ACC112 (cell line): ENCODE measurements around the gene PRLHR.

Experiments used
- H2AFZ ChIP-seq: fragments of 200-600 bp; sonication (generic); one replicate; pipeline ENCODE4 v1.6.0; 2017; ENCODE audit warnings: antibody characterized with exemption, low read length; ENCODE audit not compliant: unreplicated experiment
- H3K27ac ChIP-seq: fragments of 200-600 bp; sonication (generic); 2 replicates; pipeline ENCODE4 v1.5.1; 2014; ENCODE audit warnings: low read depth, mild to moderate bottlenecking, antibody characterized with exemption, low read length, moderate library complexity
- H3K27me3 ChIP-seq: fragments of 200-600 bp; sonication (generic); 2 replicates; pipeline ENCODE4 v1.6.1; 2014; ENCODE audit warnings: mild to moderate bottlenecking, antibody characterized with exemption, low read length, moderate library complexity, mixed read lengths; ENCODE audit not compliant: insufficient read depth
- H3K36me3 ChIP-seq: fragments of 200-600 bp; sonication (generic); 2 replicates; pipeline ENCODE4 v1.6.1; 2016; ENCODE audit warnings: mild to moderate bottlenecking, antibody characterized with exemption, low read length, moderate library complexity, mixed read lengths; ENCODE audit not compliant: insufficient read depth
- H3K4me1 ChIP-seq: fragments of 200-600 bp; sonication (generic); one replicate; pipeline ENCODE4 v1.6.1; 2016; ENCODE audit warnings: low read length, mixed read lengths; ENCODE audit not compliant: insufficient read depth, unreplicated experiment, control insufficient read depth
- H3K4me3 ChIP-seq: fragments of 200-600 bp; sonication (generic); 2 replicates; pipeline ENCODE4 v1.5.1; 2014; ENCODE audit warnings: mild to moderate bottlenecking, low read depth, low read length
- H3K79me2 ChIP-seq: fragments of 200-600 bp; sonication (generic); one replicate; pipeline ENCODE4 v1.6.0; 2016; ENCODE audit warnings: low read length; ENCODE audit not compliant: control insufficient read depth, unreplicated experiment, insufficient read depth

The PRLHR gene

GRCh38 chr10:118564114-118564513, 31.3 kb downstream of the PRLHR start:
- H3K4me1 ChIP-seq, result no peaks in the 10 kb centered on the region
- no peaks in the 10 kb centered on the region for H3K79me2 ChIP-seq
- H3K36me3 ChIP-seq, result no peaks in the 10 kb centered on the region
- H2AFZ ChIP-seq, result no peak overlapping the region
- H3K4me3 ChIP-seq, result no peak overlapping the region
- no peak overlapping the region for H3K27ac ChIP-seq
- peaks cover 25% of the 10 kb centered on the region for H3K27me3 ChIP-seq

DNA sequence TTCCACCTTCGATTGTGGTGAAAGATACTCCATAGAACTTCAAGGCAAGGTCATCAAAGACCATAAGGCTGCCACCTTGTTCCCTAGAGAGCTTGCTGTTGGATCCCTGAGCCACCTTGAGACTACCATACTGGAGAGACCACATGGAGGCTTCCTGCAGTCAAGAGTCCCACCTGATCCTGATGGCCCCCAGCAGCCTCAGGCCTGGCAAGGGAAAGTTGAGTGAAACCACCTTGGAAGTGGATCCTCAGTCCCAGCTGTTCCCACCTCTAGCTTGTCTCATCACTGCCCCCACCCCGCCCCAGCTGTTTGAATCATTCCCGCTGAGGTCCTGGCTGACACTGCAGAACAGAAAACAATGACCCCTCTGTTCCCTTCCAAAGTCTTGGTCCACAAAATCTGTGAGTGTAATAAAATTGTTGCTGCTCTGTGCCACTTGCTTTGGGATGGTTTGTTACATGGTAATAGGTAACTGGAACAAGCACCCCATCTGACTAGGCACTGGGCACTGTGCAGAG, 32.0 kb downstream of the PRLHR start:
- H3K4me1 ChIP-seq, result no peaks in the 10 kb centered on the region
- H3K27ac ChIP-seq, result no peak overlapping the region
- H2AFZ ChIP-seq, result no peak overlapping the region
- no peaks in the 10 kb centered on the region for H3K79me2 ChIP-seq
- peaks cover 31% of the 10 kb centered on the region for H3K27me3 ChIP-seq
- no peaks in the 10 kb centered on the region for H3K36me3 ChIP-seq
- no peak overlapping the region for H3K4me3 ChIP-seq

DNA sequence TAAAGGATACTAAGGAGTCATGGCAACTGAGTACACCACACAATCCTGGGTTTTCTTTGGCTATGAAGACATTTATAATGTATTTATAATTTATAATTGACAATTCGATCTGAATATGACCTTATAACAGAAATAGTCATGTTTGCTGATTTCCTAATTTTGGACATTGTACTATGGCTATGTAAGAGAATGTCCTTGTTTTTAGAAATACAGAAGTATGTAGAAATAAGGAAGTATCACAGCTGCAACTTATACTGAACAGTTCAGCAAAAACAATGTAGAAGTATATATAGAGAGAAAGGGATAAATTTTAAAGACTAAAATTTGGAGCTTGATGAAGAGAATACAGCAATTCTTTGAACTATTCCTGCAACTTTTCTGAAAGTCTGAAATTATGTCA, 32.6 kb downstream of the PRLHR start:
- H2AFZ ChIP-seq, result no peak overlapping the region
- H3K4me3 ChIP-seq, result no peak overlapping the region
- H3K27me3 ChIP-seq, result peaks cover 34% of the 10 kb centered on the region
- no peak overlapping the region for H3K27ac ChIP-seq
- no peaks in the 10 kb centered on the region for H3K79me2 ChIP-seq
- no peaks in the 10 kb centered on the region for H3K36me3 ChIP-seq
- no peaks in the 10 kb centered on the region for H3K4me1 ChIP-seq

DNA sequence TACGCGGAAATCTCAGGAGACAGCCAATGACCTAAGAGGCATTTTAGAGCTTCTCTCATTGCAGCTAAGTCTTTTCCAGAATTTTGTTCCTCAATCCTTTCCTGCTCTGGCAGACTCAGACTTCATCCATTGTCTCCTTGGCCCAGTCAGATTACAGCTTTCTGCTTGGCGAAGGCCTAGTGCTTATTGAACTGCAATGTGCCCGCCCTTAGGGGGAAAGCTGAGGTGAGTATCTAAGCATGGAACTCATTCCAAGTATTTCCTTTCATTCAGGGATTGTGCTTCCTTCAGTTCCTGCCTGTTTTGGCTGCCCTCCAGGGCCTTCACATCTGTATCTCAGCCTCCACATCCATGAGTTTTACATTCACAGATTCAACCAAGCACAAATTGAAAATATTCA, 37.5 kb downstream of the PRLHR start:
- no peaks in the 10 kb centered on the region for H3K4me1 ChIP-seq
- H3K27ac ChIP-seq, result no peak overlapping the region
- H3K36me3 ChIP-seq, result no peaks in the 10 kb centered on the region
- no peak overlapping the region for H3K4me3 ChIP-seq
- no peak overlapping the region for H2AFZ ChIP-seq
- H3K27me3 ChIP-seq, result peaks cover 71% of the 10 kb centered on the region
- no peaks in the 10 kb centered on the region for H3K79me2 ChIP-seq

DNA sequence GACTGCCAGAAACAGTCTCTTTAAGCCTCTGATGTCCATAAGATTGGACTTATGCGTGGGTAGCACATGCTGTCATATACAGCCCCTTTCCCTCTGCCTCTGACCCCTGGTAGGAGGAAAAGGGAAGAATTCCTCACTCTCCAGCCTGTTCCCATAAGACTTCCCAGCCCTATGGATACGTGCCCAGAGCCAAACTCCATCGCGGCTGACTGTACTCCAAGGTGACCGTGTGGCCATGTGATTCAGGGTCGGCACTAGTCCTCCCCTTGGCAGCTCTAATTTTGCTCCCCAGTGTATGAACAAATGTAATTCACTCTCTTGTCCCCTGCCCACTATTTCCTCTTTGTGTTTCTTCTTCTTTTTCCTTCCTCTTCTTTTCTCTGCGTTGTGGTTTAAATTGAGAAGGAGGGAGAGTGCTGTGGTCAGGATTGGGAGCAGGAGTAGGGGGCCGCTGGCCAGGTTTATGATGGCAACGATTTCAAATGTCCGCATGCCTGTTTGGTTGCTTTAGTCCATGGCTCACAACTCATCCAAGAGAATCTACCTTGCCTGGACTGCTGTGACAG, 43.8 kb downstream of the PRLHR start:
- Histone ChIP-seq H3K4me1 (no peaks in the 10 kb centered on the region), H3K4me3 (no peak overlapping the region), H3K36me3 (no peaks in the 10 kb centered on the region), H3K27me3 (peaks cover 80% of the 10 kb centered on the region), H2AFZ (no peak overlapping the region), H3K79me2 (no peaks in the 10 kb centered on the region), H3K27ac (no peak overlapping the region)

DNA sequence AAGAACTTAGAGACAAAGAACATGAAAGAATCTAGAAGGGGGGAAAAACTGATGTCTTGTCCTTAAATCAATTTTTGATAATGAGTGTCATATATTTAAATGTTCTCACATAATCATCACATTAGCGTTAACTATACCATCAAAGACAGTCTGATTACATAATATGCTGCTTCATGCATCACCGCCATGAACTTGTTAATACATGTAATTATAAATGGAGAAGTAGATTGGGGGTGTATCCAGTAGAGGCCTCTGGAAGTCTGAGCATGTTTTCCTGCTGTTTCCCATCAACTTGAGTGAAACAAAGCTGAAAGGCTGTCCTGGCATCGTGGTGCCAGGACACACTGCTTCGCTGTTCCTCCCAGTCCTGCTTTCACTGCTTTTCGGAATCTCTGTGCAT, 48.2 kb downstream of the PRLHR start:
- no peaks in the 10 kb centered on the region for H3K79me2 ChIP-seq
- H3K4me3 ChIP-seq, result no peak overlapping the region
- no peak overlapping the region for H2AFZ ChIP-seq
- no peak overlapping the region for H3K27ac ChIP-seq
- no peaks in the 10 kb centered on the region for H3K36me3 ChIP-seq
- H3K27me3 ChIP-seq, result peaks cover 69% of the 10 kb centered on the region
- H3K4me1 ChIP-seq, result no peaks in the 10 kb centered on the region

GRCh38 chr10:118546479-118546878, 49.0 kb downstream of the PRLHR start:
- H3K79me2 ChIP-seq, result no peaks in the 10 kb centered on the region
- no peak overlapping the region for H3K27ac ChIP-seq
- H3K36me3 ChIP-seq, result no peaks in the 10 kb centered on the region
- H3K4me1 ChIP-seq, result no peaks in the 10 kb centered on the region
- H3K4me3 ChIP-seq, result no peak overlapping the region
- H3K27me3 ChIP-seq, result peaks cover 69% of the 10 kb centered on the region
- H2AFZ ChIP-seq, result no peak overlapping the region

DNA sequence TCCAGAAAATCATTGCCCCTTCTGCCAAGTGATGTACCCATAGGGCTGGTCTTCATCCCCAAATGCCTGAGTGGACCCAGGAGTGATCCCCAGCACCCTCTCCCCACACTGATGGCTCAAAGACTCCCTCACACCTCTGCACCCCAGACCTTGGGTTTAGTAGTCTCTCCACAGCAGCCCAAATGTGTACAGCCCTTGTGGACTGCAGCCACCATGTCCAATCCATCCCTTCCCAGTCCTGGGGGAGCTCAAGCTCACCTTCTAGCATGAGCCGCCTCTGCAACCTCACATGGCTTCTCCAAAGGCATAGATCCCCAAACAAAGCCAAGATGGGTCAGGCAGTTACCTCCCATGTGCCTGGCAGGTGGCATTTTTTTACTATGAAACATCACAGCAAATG, 50.1 kb downstream of the PRLHR start:
- H3K4me3 ChIP-seq, result no peak overlapping the region
- no peak overlapping the region for H3K27ac ChIP-seq
- H3K79me2 ChIP-seq, result no peaks in the 10 kb centered on the region

GRCh38 chr10:118544401-118544948, 51.0 kb downstream of the PRLHR start:
- H3K27ac ChIP-seq, result no peak overlapping the region
- no peaks in the 10 kb centered on the region for H3K36me3 ChIP-seq
- H3K79me2 ChIP-seq, result no peaks in the 10 kb centered on the region
- H3K27me3 ChIP-seq, result peaks cover 55% of the 10 kb centered on the region
- no peak overlapping the region for H3K4me3 ChIP-seq
- no peaks in the 10 kb centered on the region for H3K4me1 ChIP-seq
- H2AFZ ChIP-seq, result no peak overlapping the region

More for the DNA sequence above, 50.1 kb downstream of the PRLHR start:
- Histone ChIP-seq H3K4me1 (no peaks in the 10 kb centered on the region), H2AFZ (no peak overlapping the region), H3K27me3 (peaks cover 63% of the 10 kb centered on the region), H3K36me3 (no peaks in the 10 kb centered on the region)

DNA sequence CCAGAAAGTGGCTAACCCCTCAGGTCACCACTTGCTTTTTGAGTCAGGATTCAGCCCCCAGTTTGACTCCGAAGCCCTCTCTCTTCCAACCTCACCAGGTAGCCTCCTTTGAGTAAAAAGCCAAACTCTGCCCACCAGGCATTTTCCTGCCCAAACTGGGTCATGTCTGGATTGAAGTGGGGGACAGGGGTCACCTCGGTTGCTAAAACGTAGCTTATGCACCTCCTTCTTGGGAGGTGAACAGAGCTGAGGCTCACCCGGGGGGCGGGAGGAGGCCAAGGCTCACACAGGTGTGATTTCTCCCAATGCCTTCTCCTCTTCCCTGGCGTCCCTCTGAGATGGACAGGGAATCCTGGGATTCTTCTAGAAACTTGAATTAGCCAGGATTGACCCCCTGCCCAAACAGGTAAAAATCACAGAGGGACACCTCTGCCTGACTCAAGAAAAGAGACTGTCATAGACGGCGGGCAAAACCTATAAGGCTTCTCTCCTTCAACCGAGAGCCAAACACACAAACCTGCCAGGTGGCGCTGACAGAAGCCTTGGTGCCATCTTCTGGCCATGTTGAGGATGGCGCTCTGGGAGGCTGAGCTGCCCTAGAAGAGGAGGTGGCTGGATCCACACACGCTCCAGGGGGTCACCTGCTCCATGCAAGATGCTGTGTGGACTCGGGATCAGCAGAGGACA, 51.6 kb downstream of the PRLHR start:
- H3K27ac ChIP-seq, result no peak overlapping the region
- no peaks in the 10 kb centered on the region for H3K36me3 ChIP-seq
- H3K4me1 ChIP-seq, result no peaks in the 10 kb centered on the region
- no peak overlapping the region for H2AFZ ChIP-seq
- H3K27me3 ChIP-seq, result peaks cover 56% of the 10 kb centered on the region
- H3K79me2 ChIP-seq, result no peaks in the 10 kb centered on the region
- no peak overlapping the region for H3K4me3 ChIP-seq

DNA sequence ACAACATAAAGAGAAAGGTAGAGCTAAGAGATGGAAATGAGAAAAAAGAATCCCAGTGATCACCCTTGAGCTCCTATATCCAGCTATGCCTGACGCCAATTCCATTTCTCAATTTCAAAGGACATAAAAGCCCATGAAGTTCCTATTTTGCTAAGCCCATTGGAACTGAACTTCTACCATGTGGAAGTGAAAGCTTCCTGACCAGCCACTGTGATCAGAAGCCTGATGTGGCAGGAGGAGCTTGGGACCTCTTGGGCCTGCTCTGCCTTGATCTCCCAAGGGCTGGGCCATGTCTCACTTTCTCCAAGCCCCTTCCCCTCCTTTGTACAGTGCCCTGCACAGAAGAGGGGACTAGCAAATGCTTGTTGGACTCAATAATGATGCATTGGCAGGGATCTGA, 52.7 kb downstream of the PRLHR start:
- Histone ChIP-seq H2AFZ (no peak overlapping the region), H3K36me3 (no peaks in the 10 kb centered on the region), H3K79me2 (no peaks in the 10 kb centered on the region), H3K4me3 (no peak overlapping the region), H3K4me1 (no peaks in the 10 kb centered on the region), H3K27ac (no peak overlapping the region), H3K27me3 (peaks cover 64% of the 10 kb centered on the region)
